HG03135 (cell line): ENCODE results near the gene TCERG1.
"Not testable (repeated sequence)": the region's sequence is repeated elsewhere in the genome, so short reads cannot be mapped to it uniquely, and the experiment has no call there.

Experiments
- ATAC-seq: cut with Tn5 transposase; IDR thresholded peaks from one replicate; pipeline ENCODE4 v1.9.1; 2021; ENCODE audit warnings: mild to moderate bottlenecking, moderate library complexity; ENCODE audit not compliant: unreplicated experiment

The TCERG1 gene

DNA sequence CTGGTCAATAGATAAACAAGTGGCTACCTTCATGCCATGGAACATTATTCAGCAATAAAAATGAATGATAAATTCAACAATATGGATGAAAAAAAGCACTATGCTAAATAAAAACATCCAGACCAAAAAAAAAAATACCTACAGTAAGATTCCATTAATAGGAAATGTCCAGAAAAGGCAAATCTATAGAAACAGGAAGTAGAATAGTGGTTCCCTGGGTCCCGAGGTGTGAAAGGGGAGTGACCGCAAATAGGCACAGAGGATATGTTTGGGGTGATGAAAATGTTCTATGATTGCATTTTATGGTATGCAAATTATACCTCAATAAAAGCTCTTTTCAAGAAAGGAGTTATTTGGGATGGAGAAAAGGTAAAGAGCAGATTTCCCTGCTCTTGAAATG, 72.4 kb downstream of the TCERG1 start:
- ATAC-seq, result no peak

DNA sequence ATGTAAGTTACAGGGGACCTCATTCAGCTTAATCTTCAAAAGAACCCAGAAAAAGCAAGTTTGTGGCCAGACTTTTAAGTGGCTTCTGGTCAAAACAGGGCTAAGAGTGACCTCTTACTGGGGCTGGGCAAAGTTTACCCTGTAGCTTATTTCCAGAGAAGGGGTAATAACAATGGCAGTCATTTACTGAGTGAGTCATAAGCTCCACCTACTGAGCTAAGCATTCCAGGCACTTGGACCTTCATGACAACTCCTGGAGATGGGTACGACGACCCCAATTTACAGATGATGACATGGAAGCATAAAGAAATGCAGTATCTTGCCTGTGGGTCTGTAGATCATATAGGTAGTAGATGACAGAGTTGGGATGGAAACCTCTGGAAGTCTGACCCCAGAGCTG, 73.6 kb downstream of the TCERG1 start:
- ATAC-seq, result no peak

DNA sequence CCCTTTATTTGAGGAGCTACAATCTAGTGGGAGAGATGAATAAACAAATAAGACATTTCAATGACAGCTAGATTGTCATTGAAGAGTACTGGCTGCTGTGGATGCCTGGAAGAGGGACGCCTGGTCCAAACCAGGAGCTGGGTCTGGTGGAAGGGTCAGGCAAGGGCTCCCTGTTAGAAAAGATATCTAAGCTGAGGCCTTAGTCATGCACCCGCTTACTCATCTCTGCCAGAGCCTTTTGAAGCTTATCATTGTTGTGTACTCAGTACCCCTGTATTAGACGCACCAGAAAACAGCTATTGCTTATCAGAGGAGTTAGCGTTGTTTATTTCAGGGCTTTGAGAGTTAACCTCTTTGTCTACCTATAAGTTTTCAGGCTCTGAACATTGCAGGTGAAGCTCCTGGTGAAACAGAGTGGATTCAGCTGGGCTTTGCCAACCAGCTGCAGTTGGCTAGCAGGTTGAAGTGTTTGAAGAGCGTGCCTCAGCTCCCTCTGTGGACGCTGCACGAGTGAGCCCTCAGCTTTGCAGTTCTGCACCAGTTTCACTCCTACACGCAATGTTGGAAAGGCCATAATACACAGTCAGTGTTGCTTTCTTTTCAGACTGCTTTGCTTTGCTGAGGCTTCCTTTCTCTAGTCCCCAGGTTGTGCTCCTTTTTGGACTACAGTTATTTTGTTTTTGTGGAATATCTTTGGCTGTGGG, 74.4 kb downstream of the TCERG1 start:
- ATAC-seq, result no peak

DNA sequence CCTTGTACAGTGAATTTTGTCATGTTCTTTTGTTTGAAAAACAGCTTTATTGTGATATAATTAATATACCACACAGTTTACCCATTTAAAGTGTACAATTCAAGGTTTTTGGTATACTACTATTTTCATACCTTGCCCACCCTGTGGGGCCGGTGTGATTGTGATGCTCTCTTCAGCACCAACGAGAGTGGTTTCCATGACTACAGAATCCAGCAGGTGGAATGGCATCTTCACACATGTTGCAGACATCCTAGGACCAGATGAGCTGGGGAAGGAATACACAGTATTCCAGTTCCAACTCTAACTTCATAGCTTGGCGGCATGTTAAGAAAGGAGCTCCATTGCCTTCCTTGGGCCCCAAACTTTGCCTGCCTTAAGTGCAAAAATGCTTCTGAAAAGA, 76.6 kb downstream of the TCERG1 start:
- ATAC-seq, result no peak

DNA sequence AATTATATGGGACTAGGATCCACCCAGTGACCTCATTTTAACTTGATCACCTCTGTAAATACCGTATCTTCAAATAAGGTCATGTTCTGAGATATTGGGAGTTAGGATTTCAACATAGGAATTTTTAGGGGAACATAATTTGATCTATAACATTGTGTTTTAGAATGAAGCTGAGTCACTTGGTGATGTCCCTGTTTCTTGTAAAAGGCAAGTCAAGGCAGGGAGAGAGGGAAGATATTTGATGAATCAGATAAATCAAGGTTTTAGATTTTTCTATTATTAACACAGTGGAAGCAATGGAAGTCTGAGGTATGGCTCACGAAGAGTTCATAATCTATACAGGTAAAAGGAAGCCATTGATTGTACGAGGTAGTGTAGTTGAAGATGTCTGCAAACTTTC, 80.7 kb downstream of the TCERG1 start:
- ATAC-seq, result no peak

DNA sequence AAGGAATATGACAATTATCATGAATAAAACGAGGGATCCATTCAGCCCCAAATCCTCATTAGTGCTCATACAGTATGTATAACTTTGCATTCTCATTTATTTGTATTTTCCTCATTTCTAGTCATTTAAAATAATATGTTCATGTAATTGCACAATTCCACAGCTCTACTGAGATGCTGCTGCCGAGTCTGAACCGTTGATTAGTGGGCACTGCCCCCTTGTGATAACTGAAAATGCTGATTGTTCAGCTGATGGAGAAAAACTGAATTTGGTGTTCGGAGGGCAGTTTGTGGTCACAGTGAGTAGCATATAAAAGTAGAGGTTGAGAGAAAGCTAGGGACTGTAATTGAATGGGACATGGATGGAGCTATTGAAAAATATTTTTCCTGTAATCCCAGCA, 81.1 kb downstream of the TCERG1 start:
- ATAC-seq, result no peak

DNA sequence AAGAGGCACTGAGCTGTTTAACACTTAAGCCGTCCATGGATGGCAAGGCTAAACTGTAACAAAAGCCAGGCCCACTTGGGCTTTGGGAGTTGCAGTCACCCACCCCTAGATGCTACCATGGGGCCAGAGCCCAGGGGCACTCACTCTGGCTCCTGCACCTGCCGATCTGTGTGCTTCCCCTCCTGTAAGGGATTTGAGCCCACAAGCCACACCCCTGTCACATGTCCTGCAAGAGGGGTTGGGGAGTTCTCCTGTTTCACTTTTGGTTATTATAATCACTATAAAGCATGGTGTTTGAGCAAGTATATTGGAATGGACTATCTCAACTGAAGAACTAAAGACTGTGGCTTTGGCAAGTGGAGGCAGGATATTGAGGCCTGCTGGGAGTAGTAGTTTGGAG, 82.9 kb downstream of the TCERG1 start:
- peak; percentile 58 for ATAC-seq

DNA sequence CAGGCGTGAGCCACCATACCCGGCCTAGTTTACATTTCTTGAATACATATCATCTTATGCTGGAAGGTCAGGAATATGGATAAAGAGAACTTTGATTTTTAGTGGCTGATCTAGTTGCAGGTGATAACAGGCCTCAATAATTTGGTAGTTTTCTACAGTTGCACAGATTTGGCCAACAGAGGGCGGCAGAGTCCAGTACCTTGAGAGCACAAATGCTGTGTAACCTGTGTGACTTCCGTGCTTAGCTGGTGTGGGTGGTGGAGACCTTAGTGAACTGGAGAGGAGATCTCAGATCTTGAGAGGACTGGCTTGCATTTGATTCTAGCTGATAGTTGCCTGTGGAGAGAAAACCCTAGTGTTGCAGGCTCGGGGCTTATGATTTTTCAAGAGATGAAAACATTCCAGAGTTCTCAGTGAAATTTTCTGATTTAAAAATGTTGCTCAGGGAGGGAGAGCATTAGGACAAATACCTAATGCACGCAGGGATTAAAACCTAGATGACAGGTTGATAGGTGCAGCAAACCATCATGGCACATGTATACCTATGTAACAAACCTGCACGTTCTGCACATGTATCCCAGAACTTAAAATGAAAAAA, 86.2 kb downstream of the TCERG1 start:
- peak; percentile 88 for ATAC-seq

DNA sequence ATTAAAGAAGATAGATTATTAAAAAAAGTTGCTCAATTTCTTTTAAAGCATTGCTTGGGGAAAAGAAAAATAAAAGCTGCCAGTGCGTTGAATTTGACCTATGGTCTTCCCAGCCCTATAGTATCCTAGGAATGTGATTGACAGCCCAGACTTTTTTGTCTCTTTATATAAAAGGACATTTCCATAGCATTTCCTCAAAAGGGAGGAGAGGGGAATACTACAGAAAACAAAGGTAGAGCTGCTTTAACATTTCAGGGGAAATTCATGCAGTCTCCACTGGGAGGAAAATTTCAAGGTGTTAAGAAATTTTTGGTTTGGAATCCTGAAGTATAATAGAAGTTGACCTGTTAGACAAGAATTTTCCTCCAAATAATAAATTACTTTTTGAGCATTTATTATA, 86.7 kb downstream of the TCERG1 start:
- ATAC-seq, result no peak

DNA sequence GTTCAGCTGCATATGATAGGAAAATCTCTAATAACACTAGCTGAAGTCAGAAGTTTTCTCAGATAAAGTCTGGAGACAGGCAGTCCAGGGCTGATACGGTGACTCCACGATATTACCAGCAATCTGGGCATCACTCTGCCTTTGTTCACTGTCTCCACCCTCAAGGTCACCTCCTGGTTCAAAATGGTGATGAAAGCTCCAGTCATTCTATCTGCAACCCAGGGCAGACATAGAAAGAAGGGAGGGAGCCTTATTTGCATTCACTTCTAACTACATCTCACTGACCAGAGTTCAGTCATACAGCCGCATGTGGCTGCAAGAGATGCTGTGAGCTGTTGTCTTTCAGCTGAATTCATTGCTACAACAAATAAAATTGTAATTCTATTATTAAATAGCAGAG, 91.3 kb downstream of the TCERG1 start:
- ATAC-seq, result no peak

DNA sequence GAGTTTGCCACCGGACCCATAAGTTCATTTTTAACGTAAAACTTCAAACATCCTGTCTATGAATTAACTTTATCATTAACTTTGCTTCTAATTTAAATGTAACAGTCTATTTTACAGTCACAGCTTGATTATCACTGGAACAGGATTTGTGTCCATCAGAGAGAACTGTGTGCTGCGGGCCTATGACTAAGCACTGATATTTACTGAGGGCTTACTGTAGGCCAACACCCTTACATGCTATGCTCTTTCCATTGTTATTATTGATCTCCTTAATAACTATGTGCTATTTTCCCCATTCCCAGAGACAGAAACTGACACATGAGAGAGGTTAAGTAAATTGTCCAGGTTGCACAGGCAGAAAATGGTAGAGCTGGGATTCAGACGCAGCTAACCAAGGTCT, 92.8 kb downstream of the TCERG1 start:
- ATAC-seq, result no peak

DNA sequence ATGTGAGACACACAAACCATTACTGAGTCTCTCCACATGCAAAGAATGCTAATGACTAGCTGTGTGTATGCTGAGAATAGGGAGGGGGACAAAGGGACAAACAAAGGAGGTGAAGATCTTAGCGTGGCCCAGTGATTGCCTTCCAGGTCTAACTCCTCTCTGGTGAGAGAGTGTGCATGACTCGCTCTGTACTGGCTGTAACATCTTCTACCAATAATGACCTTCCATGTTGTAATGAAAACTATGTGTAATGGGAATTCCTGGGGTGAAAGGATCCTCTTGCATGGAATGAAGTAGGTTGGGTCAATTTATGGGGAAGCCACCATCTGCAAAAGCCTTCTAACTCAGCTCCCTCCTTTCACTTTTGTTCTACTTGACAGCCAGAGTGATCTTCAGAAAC, 93.3 kb downstream of the TCERG1 start:
- no peak for ATAC-seq

DNA sequence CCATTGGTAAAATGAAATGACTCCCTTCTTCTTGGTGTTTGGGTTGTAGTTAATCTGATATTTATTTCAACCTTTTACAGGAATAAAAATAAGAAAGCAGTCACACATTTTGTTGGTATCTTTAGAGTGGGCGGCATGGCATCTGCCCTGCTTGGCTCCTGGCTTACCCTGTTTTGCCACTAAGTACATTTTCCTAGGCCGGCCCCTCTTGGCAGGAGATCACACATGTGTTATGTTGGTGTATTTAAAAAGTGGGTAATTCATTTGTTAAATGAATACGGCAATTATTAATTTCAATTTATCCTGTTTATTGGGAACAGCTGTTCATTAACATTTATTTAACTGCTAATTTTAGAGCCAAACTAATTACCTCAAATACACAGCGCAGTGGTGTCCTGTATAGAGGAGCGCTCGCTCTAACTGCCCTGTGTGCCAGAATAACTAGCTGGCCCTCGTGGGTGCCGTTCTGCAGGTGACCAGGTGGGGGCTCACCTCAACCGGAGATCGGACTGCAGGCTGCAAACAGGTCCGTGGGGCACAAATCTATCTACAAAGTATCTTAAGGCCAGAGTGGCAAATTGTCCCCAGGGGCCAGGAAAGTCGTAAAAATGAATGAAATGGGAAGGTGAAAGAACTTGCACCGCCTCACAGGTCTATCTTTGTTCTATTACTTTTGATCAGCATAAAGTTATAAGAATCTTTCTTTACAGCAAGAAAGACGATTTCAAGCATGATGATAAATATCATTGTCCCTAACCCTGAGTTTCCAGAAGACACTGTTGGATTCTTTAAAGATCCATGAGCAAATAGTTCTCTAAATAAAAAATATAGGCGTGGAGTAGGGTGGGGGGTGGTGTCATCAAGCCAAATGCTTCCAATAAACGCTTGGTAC, 95.1 kb downstream of the TCERG1 start:
- peak; percentile 99 for ATAC-seq

DNA sequence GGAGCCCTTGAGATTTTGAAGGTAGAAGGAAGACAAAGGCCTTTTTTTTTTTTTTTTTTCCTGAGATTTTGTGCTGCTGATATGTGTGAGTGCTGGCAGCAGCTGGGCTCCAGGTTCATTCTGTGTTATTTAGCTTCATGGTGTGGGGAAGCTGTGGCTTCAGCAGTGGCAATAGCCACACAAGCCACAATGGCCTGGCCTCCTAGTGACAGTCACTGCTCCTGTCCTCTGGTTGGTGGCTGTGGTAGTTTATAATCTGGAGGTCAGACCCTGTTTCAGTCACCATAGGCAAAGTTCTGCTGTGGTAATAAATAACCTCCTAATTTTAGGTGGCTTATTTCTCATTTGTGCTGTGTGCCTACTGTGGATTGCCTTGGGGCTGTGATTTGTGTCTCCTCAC, 97.1 kb downstream of the TCERG1 start:
- no peak for ATAC-seq

DNA sequence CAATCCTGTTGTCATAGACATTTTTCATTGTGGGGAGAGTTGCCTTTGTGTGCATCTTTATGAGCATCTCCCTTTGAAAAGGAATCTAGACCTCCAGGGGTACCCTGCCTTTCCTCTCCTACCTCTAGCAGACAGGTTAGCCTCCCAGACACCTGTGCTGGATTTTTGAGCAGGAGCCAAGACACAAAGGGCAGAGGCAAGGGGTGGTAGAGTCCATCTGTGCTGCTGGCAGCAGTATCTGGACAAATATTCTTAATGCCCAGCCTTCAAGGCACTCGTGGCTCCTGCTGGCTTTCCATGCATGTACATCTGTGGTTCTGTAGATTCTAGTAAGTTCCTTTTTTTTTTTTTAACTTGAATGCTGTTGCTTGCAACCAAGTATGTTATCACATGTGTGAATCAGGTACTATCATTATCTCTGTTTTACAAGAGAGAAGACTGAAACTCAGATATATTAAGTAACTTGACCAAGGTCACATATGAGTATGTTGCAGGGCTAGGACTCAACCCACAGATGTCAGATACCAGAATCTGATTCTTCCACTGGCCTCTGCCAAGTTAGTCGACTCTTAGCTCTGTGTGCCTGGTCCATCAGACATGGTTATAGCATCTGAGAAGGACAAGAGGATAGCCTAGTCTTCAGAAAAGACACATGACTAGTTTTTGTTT, 101.8 kb downstream of the TCERG1 start:
- ATAC-seq, result no peak

DNA sequence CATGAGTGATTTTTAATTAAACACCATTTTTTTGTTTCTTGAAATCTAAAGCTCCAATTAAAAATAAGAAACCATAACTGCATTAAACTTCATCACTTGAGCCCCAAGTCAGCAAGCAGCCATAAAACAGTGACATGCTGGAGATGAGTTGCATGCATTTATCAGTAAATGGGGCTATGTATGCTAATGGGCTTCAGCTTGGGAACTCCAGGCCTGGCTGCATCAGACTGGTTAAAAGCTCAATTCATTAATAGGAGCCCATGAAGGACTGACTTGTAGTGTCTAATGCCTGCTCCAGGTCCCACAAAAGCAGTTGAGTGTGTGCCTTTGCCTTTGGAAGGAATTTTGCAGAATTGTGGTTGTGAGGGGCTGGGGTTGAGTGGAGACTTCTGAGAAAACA, 102.5 kb downstream of the TCERG1 start:
- ATAC-seq, result no peak

DNA sequence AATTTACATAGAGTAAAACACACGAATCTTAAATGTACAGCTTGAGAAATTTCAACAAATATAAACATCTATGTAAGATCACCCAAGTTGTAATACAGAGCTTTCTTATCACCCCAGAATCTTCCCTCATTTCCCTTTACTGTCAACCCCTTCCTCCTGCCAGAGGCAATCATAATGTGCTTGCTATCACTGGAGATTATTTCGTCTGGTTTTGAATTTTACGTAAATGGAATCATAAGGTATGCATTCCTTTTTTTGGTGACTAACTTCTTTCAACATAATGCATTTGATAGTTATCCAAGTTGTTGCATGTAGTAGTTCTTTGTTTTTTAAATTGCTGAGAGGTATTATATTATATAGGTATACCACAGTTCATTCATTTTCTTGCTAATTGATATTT, 106.3 kb downstream of the TCERG1 start:
- no peak for ATAC-seq

DNA sequence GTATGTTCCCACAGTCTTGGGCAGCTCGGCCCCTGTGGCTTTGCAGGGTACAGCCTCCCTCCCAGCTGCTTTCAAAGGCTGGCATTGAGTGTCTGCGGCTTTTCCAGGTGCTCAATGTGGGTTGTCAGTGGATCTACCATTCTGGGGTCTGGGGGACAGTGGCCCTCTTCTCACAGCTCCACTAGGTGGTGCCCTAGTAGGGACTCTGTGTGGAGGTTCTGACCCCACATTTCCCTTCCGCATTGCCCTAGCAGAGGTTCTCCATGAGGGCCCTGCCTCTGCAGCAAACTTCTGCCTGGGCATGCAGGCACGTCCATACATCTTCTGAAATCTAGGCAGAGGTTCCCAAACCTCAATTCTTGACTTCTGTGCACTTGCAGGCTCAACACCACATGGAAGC, 109.8 kb downstream of the TCERG1 start:
- ATAC-seq, result not testable (repeated sequence)

DNA sequence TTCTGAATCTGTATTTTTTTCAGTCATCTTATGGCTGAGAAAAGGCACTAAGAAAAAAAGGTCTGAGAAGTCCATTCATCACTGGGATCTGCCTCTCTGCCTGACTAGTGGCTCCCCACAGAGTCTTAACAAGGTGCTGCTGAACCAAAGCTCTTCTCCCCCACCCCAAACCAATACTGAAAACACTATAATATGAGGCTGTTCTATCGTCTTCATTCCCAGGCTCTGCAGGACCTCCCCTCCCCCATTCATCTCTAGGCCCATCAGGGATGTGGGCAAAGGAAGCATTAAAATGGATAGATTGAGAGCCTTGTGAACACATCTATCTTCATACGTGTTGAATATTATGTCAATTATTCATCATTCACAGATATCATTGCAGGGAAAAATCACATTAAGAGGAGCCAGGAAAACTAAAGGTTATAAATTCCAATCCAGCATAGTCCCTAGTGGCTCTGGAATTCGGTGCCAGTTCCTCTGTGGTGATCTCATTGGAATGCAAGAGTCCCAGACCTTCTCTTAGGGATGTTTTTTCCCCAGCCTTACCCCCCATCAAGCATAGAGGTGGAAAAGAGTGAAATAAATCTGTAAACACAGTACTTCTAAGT, 113.2 kb downstream of the TCERG1 start:
- no peak for ATAC-seq
